A172 (cell line): Measurements from ENCODE around the gene BHLHA15. TPM values are rescaled to one million over a fixed set of nuclear protein-coding genes. Genes with fewer than 3 reads are reported as not detected.
"Not testable (repeated sequence)": the region's sequence is repeated elsewhere in the genome, so short reads cannot be mapped to it uniquely, and the experiment has no call there.

Source experiments
- DNase-seq: peaks from one replicate; pipeline ENCODE4 v3.0.0-alpha.2; 2015; ENCODE audit warnings: low spot score
- total RNA-seq: library from RNA; depleted of rRNA; stranded (reverse); fragments of >200 nt; shearing (Covaris generic); gene quantifications from 2 replicates; pipeline ENCODE4 v1.2.3, GENCODE V29; 2014

The BHLHA15 gene
- total RNA-seq, 1 experiment from 2014 or later: not detected

- no peak for DNase-seq
Measured at GRCh38 chr7:98210513-98211220, 572 bp upstream of the BHLHA15 start.

- no peak for DNase-seq
Measured at GRCh38 chr7:98211676-98212531, 665 bp downstream of the BHLHA15 start.

- DNase-seq: no peak
Measured at GRCh38 chr7:98212532-98213041, 1.3 kb downstream of the BHLHA15 start.

GRCh38 chr7:98213296-98213887 is 2.2 kb downstream of the BHLHA15 start:
- no peak for DNase-seq

GRCh38 chr7:98213888-98214810 is 2.9 kb downstream of the BHLHA15 start:
- no peak for DNase-seq

GRCh38 chr7:98214811-98215321 is 3.6 kb downstream of the BHLHA15 start:
- DNase-seq: no peak

- no peak for DNase-seq
Measured at GRCh38 chr7:98215561-98216495, 4.6 kb downstream of the BHLHA15 start.

GRCh38 chr7:98216941-98217622 is 5.8 kb downstream of the BHLHA15 start:
- no peak for DNase-seq

- no peak for DNase-seq
Measured at GRCh38 chr7:98217623-98218582, 6.7 kb downstream of the BHLHA15 start.

GRCh38 chr7:98219382-98219781 is 8.1 kb downstream of the BHLHA15 start:
- DNase-seq: not testable (repeated sequence)

GRCh38 chr7:98221611-98222532 is 10.6 kb downstream of the BHLHA15 start:
- DNase-seq: no peak

GRCh38 chr7:98222533-98223195 is 11.4 kb downstream of the BHLHA15 start:
- DNase-seq: no peak

GRCh38 chr7:98223351-98223897 is 12.2 kb downstream of the BHLHA15 start:
- no peak for DNase-seq

- DNase-seq: no peak
Measured at GRCh38 chr7:98223898-98224700, 12.9 kb downstream of the BHLHA15 start.

- DNase-seq: no peak
Measured at GRCh38 chr7:98224701-98225181, 13.5 kb downstream of the BHLHA15 start.
